GM18526 (cell line): ENCODE data around the gene MYO7A.

Experiments used
- POLR2A ChIP-seq: IDR thresholded peaks from 3 replicates; pipeline ENCODE4 v1.6.1; 2011; ENCODE audit not compliant: insufficient read length; ENCODE audit errors: extremely low read depth

The MYO7A gene

GRCh38 chr11:77230878-77231605 lies 103.0 kb downstream of the MYO7A start:
- no peak for TF ChIP-seq POLR2A

GRCh38 chr11:77231800-77232199 lies 103.8 kb downstream of the MYO7A start:
- no peak for TF ChIP-seq POLR2A

GRCh38 chr11:77232242-77232641 lies 104.2 kb downstream of the MYO7A start:
- no peak for TF ChIP-seq POLR2A

- no peak for TF ChIP-seq POLR2A
Measured at GRCh38 chr11:77233011-77233410, 105.0 kb downstream of the MYO7A start.

GRCh38 chr11:77236901-77237300 lies 108.9 kb downstream of the MYO7A start:
- TF ChIP-seq POLR2A = no peak

- no peak for TF ChIP-seq POLR2A
Measured at GRCh38 chr11:77244277-77245027, 116.4 kb downstream of the MYO7A start.

- no peak for TF ChIP-seq POLR2A
Measured at GRCh38 chr11:77249427-77249826, 121.4 kb downstream of the MYO7A start.

GRCh38 chr11:77250881-77251640 lies 123.0 kb downstream of the MYO7A start:
- no peak for TF ChIP-seq POLR2A

- no peak for TF ChIP-seq POLR2A
Measured at GRCh38 chr11:77252555-77253270, 124.7 kb downstream of the MYO7A start.

GRCh38 chr11:77253690-77254089 lies 125.6 kb downstream of the MYO7A start:
- no peak for TF ChIP-seq POLR2A

GRCh38 chr11:77259641-77260040 lies 131.6 kb downstream of the MYO7A start:
- no peak for TF ChIP-seq POLR2A

GRCh38 chr11:77262803-77263202 lies 134.8 kb downstream of the MYO7A start:
- no peak for TF ChIP-seq POLR2A
